IMR-90 (cell line): ENCODE data around the gene EYS. TPM values are rescaled to one million over a fixed set of nuclear protein-coding genes. Genes with fewer than 3 reads are reported as not detected.

ENCODE experiments used
- ATAC-seq: fragments of 200-7000 bp; cut with Tn5 transposase; 2 replicates; pipeline ENCODE4 v1.9.1; 2020; ENCODE audit warnings: low read depth, mild to moderate bottlenecking, moderate library complexity
- BruUV-seq: library from RNA; stranded (reverse); fragments of 400-500 nt; replicated peaks from 2 replicates; lab custom pipeline; 2021; lab: Mats Ljungman, UMichigan
- CTCF ChIA-PET: fragments of 300-600 bp; formaldehyde crosslinking; extraction: SDS; loops from one replicate; lab custom pipeline; 2021; ENCODE audit warnings: antibody characterized with exemption; lab: Yijun Ruan, JAX
- POLR2A ChIA-PET: fragments of 300-600 bp; sonication (Branson Sonifier 250); formaldehyde crosslinking; loops from one replicate; lab custom pipeline; 2022; ENCODE audit warnings: antibody characterized with exemption; ENCODE audit not compliant: unreplicated experiment; lab: Charles Lee
- DNase-seq: peaks from one replicate; pipeline ENCODE4 v3.0.0; 2013
- H2AFZ ChIP-seq: replicated peaks from 2 replicates; pipeline ENCODE3; 2013; ENCODE audit warnings: low read length, mild to moderate bottlenecking; ENCODE audit not compliant: poor library complexity
- H2AK5ac ChIP-seq: 2 replicates; pipeline ENCODE4 v1.6.1; 2013; ENCODE audit warnings: low read depth, low read length, inconsistent platforms
- H2AK9ac ChIP-seq: replicated peaks from 2 replicates; pipeline ENCODE3; 2013; ENCODE audit warnings: mild to moderate bottlenecking, low read depth, low read length, moderate library complexity; ENCODE audit not compliant: poor library complexity
- H2BK120ac ChIP-seq: 2 replicates; pipeline ENCODE4 v1.6.1; 2013; ENCODE audit warnings: low read depth, low read length, inconsistent platforms
- H2BK15ac ChIP-seq: 3 replicates; pipeline ENCODE4 v1.6.1; 2013; ENCODE audit warnings: low read depth, low read length, inconsistent platforms
- H2BK20ac ChIP-seq: 2 replicates; pipeline ENCODE4 v1.6.1; 2013; ENCODE audit warnings: low read depth, mild to moderate bottlenecking, inconsistent platforms, low read length, moderate library complexity
- H2BK5ac ChIP-seq: 2 replicates; pipeline ENCODE4 v1.6.1; 2013; ENCODE audit warnings: mild to moderate bottlenecking, low read depth, low read length, inconsistent platforms; ENCODE audit not compliant: poor library complexity, severe bottlenecking
- H3K14ac ChIP-seq: replicated peaks from 2 replicates; pipeline ENCODE4 v1.6.1; 2013; ENCODE audit warnings: low read depth, low read length, inconsistent platforms
- H3K18ac ChIP-seq: 2 replicates; pipeline ENCODE4 v1.6.1; 2013; ENCODE audit warnings: low read depth, low read length, control low read depth
- H3K23ac ChIP-seq: 2 replicates; pipeline ENCODE4 v1.6.1; 2013; ENCODE audit warnings: low read depth, low read length, inconsistent platforms
- H3K27ac ChIP-seq: 2 replicates; pipeline ENCODE4 v1.5.1; 2013; ENCODE audit warnings: mild to moderate bottlenecking, control low read depth, low read length; ENCODE audit not compliant: insufficient read depth
- H3K27me3 ChIP-seq: 2 replicates; pipeline ENCODE4 v1.6.1; 2013; ENCODE audit warnings: low read length; ENCODE audit not compliant: control insufficient read depth, insufficient read depth
- H3K36me3 ChIP-seq: 2 replicates; pipeline ENCODE4 v1.6.1; 2013; ENCODE audit warnings: low read length, mixed read lengths; ENCODE audit not compliant: control insufficient read depth, insufficient read depth
- H3K4ac ChIP-seq: 2 replicates; pipeline ENCODE4 v1.6.1; 2013; ENCODE audit warnings: low read depth, low read length, inconsistent platforms
- H3K4me1 ChIP-seq: 2 replicates; pipeline ENCODE4 v1.6.1; 2013; ENCODE audit warnings: low read length, mixed read lengths; ENCODE audit not compliant: control insufficient read depth, insufficient read depth
- H3K4me2 ChIP-seq: 2 replicates; pipeline ENCODE4 v1.6.1; 2013; ENCODE audit warnings: low read depth, mild to moderate bottlenecking, control low read depth, low read length, moderate library complexity
- H3K4me3 ChIP-seq: 2 replicates; pipeline ENCODE4 v1.5.1; 2013; ENCODE audit warnings: low read depth, mild to moderate bottlenecking, control low read depth, low read length, moderate library complexity; ENCODE audit not compliant: insufficient read depth
- H3K56ac ChIP-seq: 2 replicates; pipeline ENCODE4 v1.6.1; 2013; ENCODE audit warnings: low read length, inconsistent platforms; ENCODE audit not compliant: insufficient read depth; ENCODE audit errors: extremely low read depth
- H3K79me1 ChIP-seq, 2 experiments: 2 replicates each; pipeline ENCODE4 v1.6.1; 2013; ENCODE audit warnings: low read length in 2 of 2, inconsistent platforms in 1 of 2, low read depth in 1 of 2
- H3K9ac ChIP-seq: 2 replicates; pipeline ENCODE4 v1.6.1; 2013; ENCODE audit warnings: low read depth, low read length, control low read depth
- H3K9me1 ChIP-seq: 2 replicates; pipeline ENCODE4 v1.6.1; 2013; ENCODE audit warnings: low read length, inconsistent platforms; ENCODE audit not compliant: insufficient read depth
- H3K9me3 ChIP-seq: 2 replicates; pipeline ENCODE4 v1.6.1; 2013; ENCODE audit warnings: low read length; ENCODE audit not compliant: control insufficient read depth, insufficient read depth
- H4K20me1 ChIP-seq: 2 replicates; pipeline ENCODE4 v1.6.1; 2013; ENCODE audit warnings: low read length, inconsistent platforms; ENCODE audit not compliant: insufficient read depth
- H4K5ac ChIP-seq: 2 replicates; pipeline ENCODE4 v1.6.1; 2013; ENCODE audit warnings: mild to moderate bottlenecking, low read depth, low read length, control low read depth
- H4K8ac ChIP-seq, 2 experiments: 2 replicates each; pipeline ENCODE4 v1.6.1; 2013; ENCODE audit warnings: low read depth in 2 of 2, low read length in 2 of 2, control low read depth in 1 of 2, inconsistent platforms in 1 of 2
- H4K91ac ChIP-seq: 2 replicates; pipeline ENCODE4 v1.6.1; 2013; ENCODE audit warnings: low read depth, low read length, inconsistent platforms; ENCODE audit not compliant: insufficient read depth
- CEBPB ChIP-seq: IDR thresholded peaks from 2 replicates; pipeline ENCODE4 v1.6.1; 2012; ENCODE audit warnings: low read depth, low read length, improper control_type of control experiment
- CHD1 ChIP-seq: IDR thresholded peaks from 2 replicates; pipeline ENCODE4 v1.6.1; 2012; ENCODE audit warnings: low read depth, low read length, improper control_type of control experiment
- FOS ChIP-seq: fragments of 150-350 bp; IDR thresholded peaks from 2 replicates; pipeline ENCODE4 v1.6.1; 2016; ENCODE audit warnings: low read depth, low read length
- MAFK ChIP-seq: IDR thresholded peaks from 2 replicates; pipeline ENCODE4 v1.6.1; 2012; ENCODE audit warnings: low read depth, low read length, improper control_type of control experiment
- MXI1 ChIP-seq: IDR thresholded peaks from 2 replicates; pipeline ENCODE4 v1.6.1; 2012; ENCODE audit warnings: low read depth, mild to moderate bottlenecking, low read length, moderate library complexity, borderline replicate concordance
- NFE2L2 ChIP-seq: fragments of 150-350 bp; IDR thresholded peaks from 2 replicates; pipeline ENCODE4 v1.6.1; 2016; ENCODE audit warnings: low read depth, mild to moderate bottlenecking, low read length
- RCOR1 ChIP-seq: IDR thresholded peaks from 2 replicates; pipeline ENCODE4 v1.6.1; 2012; ENCODE audit warnings: mild to moderate bottlenecking, low read length, improper control_type of control experiment; ENCODE audit not compliant: insufficient replicate concordance
- RFX5 ChIP-seq: IDR thresholded peaks from 2 replicates; pipeline ENCODE4 v1.8.0; 2012; ENCODE audit warnings: low read depth, mild to moderate bottlenecking, low read length, moderate library complexity
- WGBS, 2 experiments: methylation state at CpG; one replicate each; pipeline versions ENCODE4 v1.1.5 to v1.1.7; 2013; ENCODE audit warnings: missing lambda C conversion rate in 2 of 2; ENCODE audit not compliant: insufficient read length in 1 of 2; ENCODE audit errors: extremely low coverage in 2 of 2; 5-methylcytosine and 5-hydroxymethylcytosine counted together
- dilution Hi-C: fragments of 300-500 bp; cut with HindIII; formaldehyde crosslinking; loops from one replicate; pipeline ENCODE4 v1.14.3; 2018; ENCODE audit warnings: low sequenced_read_pairs; ENCODE audit not compliant: unreplicated experiment
- in situ Hi-C: fragments of 300-500 bp; cut with MboI; formaldehyde crosslinking; loops from 3 replicates; pipeline ENCODE4 v1.14.3; 2019; ENCODE audit warnings: low sequenced_read_pairs, inconsistent platforms, mixed read lengths
- intact Hi-C: fragments of 100-400 bp; cut with micrococcal nuclease; formaldehyde crosslinking; loops from 2 replicates; pipeline ENCODE4 v1.10.0; 2022
- polyA plus RNA-seq, 3 experiments: library from polyadenylated mRNA; depleted of rRNA; stranded (reverse); fragments of >200 nt; gene quantifications; 2 replicates each; pipeline ENCODE4 v1.2.3, GENCODE V29; 2012; ENCODE audit warnings: low replicate concordance in 1 of 3
- total RNA-seq: library from RNA; depleted of rRNA; stranded (reverse); fragments of >200 nt; gene quantifications from 2 replicates; pipeline ENCODE4 v1.2.3, GENCODE V29; 2012
- TF ChIP-seq, protein P1 (sequence below): fragments of 150-350 bp; IDR thresholded peaks from 2 replicates; pipeline ENCODE4 v1.6.1; 2016; ENCODE audit warnings: low read depth, mild to moderate bottlenecking, low read length, moderate library complexity, borderline replicate concordance
- TF ChIP-seq, protein P2 (sequence below): conservative IDR thresholded peaks from 2 replicates; pipeline ENCODE4 v1.5.1; 2012; ENCODE audit warnings: mild to moderate bottlenecking, low read depth, low read length, improper control_type of control experiment
- TF ChIP-seq, protein P3 (sequence below): fragments of 150-350 bp; IDR thresholded peaks from 2 replicates; pipeline ENCODE4 v1.6.1; 2017; ENCODE audit warnings: mild to moderate bottlenecking, antibody characterized with exemption, low read length, low read depth

Gene EYS
- total and polyA plus RNA-seq, 2 of the 4 experiments (the other 2 are of a cell fraction), result under 0.01 TPM; not detected in 1

DNA sequence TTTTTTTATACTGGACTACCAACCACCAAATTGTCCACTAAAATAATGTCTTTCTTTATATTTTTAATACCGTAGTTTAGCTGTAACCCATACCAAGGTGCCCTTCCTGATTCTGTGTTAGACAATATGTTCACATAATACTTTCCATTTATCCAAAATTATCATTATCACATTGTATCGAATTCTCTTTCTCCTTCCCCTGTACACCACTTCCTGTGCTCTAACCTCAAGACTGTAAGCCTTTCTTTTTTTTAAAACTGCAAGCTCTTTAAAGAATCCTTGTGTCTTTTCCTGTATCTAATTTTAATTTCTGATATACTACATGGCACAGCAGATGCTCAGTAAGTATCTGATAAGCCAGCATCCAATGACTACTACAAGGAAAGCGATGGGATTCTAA is 917.5 kb downstream of the EYS start:
- Histone ChIP-seq H3K18ac (no peak overlapping the region), H3K9me3 (no peaks in the 10 kb centered on the region), H3K23ac (no peak overlapping the region), H3K9ac (no peak overlapping the region), H2AK9ac (no peak overlapping the region), H2BK20ac (no peak overlapping the region), H3K27ac (no peak overlapping the region), H3K36me3 (no peaks in the 10 kb centered on the region), H2BK5ac (no peak overlapping the region), H2AK5ac (no peak overlapping the region), H3K4me2 (no peak overlapping the region), H3K4ac (no peak overlapping the region), H2AFZ (no peak overlapping the region), H4K8ac (no peak overlapping the region), H3K4me3 (no peak overlapping the region), H2BK120ac (no peak overlapping the region), H3K79me1 (no peaks in the 10 kb centered on the region), H4K91ac (no peak overlapping the region), H3K27me3 (no peaks in the 10 kb centered on the region), H4K20me1 (no peaks in the 10 kb centered on the region), H3K14ac (no peak overlapping the region), H4K5ac (no peak overlapping the region), H3K4me1 (no peaks in the 10 kb centered on the region), H3K9me1 (no peaks in the 10 kb centered on the region), H3K56ac (no peak overlapping the region), H2BK15ac (no peak overlapping the region)
- ATAC-seq (no peak), DNase-seq (no peak)
- ChIA-PET POLR2A (no interaction called here), CTCF (no interaction called here)
- TF ChIP-seq RCOR1, result no peak
- TF ChIP-seq, protein P1, sequence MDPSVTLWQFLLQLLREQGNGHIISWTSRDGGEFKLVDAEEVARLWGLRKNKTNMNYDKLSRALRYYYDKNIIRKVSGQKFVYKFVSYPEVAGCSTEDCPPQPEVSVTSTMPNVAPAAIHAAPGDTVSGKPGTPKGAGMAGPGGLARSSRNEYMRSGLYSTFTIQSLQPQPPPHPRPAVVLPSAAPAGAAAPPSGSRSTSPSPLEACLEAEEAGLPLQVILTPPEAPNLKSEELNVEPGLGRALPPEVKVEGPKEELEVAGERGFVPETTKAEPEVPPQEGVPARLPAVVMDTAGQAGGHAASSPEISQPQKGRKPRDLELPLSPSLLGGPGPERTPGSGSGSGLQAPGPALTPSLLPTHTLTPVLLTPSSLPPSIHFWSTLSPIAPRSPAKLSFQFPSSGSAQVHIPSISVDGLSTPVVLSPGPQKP, result no peak
- TF ChIP-seq, protein P2, sequence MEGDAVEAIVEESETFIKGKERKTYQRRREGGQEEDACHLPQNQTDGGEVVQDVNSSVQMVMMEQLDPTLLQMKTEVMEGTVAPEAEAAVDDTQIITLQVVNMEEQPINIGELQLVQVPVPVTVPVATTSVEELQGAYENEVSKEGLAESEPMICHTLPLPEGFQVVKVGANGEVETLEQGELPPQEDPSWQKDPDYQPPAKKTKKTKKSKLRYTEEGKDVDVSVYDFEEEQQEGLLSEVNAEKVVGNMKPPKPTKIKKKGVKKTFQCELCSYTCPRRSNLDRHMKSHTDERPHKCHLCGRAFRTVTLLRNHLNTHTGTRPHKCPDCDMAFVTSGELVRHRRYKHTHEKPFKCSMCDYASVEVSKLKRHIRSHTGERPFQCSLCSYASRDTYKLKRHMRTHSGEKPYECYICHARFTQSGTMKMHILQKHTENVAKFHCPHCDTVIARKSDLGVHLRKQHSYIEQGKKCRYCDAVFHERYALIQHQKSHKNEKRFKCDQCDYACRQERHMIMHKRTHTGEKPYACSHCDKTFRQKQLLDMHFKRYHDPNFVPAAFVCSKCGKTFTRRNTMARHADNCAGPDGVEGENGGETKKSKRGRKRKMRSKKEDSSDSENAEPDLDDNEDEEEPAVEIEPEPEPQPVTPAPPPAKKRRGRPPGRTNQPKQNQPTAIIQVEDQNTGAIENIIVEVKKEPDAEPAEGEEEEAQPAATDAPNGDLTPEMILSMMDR, result no peak
- TF ChIP-seq MXI1, result no peak
- TF ChIP-seq FOS, result no peak
- TF ChIP-seq, protein P3, sequence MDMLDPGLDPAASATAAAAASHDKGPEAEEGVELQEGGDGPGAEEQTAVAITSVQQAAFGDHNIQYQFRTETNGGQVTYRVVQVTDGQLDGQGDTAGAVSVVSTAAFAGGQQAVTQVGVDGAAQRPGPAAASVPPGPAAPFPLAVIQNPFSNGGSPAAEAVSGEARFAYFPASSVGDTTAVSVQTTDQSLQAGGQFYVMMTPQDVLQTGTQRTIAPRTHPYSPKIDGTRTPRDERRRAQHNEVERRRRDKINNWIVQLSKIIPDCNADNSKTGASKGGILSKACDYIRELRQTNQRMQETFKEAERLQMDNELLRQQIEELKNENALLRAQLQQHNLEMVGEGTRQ, result no peak
- TF ChIP-seq RFX5, result no peak
- no peak for TF ChIP-seq MAFK
- TF ChIP-seq NFE2L2, result no peak
- no peak for TF ChIP-seq CHD1
- TF ChIP-seq CEBPB, result no peak
- no TSS peak for BruUV-seq
- intact Hi-C loops, result no loop called here
- WGBS, 2 experiments, result 100% methylated on average over 1 of the region's 3 CpGs; no CpG with 5 or more reads in 1 of the 2 experiments
- dilution Hi-C loops, result no loop called here
- in situ Hi-C loops, result no loop called here
